ENCODE data around the gene GHRH.

DNA sequence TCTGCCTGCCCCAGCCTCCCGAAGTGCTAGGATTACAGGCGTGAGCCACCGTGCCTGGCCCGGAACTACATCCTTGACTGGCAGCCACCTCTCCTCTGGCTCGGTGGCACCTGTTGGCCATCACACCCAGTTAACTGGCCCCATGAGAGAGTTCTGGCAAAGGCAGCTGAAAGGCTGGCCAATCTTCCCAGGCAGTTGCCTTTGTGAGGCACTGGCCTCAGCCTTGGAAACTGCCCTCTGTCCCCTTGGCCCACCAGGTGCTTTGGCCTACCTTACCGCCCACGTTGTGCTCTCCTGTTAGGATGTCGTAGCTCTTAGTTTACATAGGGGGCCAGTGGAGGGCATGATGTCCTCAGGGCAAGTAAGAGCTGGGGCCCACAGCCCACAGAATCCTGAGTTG lies 18.2 kb upstream of the GHRH start:
- TF ChIP-seq, protein P1, sequence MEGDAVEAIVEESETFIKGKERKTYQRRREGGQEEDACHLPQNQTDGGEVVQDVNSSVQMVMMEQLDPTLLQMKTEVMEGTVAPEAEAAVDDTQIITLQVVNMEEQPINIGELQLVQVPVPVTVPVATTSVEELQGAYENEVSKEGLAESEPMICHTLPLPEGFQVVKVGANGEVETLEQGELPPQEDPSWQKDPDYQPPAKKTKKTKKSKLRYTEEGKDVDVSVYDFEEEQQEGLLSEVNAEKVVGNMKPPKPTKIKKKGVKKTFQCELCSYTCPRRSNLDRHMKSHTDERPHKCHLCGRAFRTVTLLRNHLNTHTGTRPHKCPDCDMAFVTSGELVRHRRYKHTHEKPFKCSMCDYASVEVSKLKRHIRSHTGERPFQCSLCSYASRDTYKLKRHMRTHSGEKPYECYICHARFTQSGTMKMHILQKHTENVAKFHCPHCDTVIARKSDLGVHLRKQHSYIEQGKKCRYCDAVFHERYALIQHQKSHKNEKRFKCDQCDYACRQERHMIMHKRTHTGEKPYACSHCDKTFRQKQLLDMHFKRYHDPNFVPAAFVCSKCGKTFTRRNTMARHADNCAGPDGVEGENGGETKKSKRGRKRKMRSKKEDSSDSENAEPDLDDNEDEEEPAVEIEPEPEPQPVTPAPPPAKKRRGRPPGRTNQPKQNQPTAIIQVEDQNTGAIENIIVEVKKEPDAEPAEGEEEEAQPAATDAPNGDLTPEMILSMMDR (IDR thresholded peaks at IDR 0.05), result no peak
- no peak for TF ChIP-seq POLR2AphosphoS5 (IDR thresholded peaks at IDR 0.05)
- TF ChIP-seq POLR2A (IDR thresholded peaks at IDR 0.05), result no peak

Measured in stomach (tissue), 4 donors.